Activated naive CD8-positive, alpha-beta T cell treated with anti-CD3 and anti-CD28 coated beads for 36 hours (primary cell): ENCODE results near the gene IFNLR1. TPM values are rescaled to one million over a fixed set of nuclear protein-coding genes. Genes with fewer than 3 reads are reported as not detected.

Experiments used
- DNase-seq: peaks from one replicate; pipeline ENCODE4 v3.0.0; 2021
- H3K27ac Mint-ChIP-seq: one replicate; pipeline ENCODE4 v1.8.0; 2022; ENCODE audit warnings: mild to moderate bottlenecking, moderate library complexity, mixed read lengths
- H3K27me3 Mint-ChIP-seq: one replicate; pipeline ENCODE4 v1.8.0; 2022; ENCODE audit warnings: mild to moderate bottlenecking, mixed read lengths
- H3K36me3 Mint-ChIP-seq: one replicate; pipeline ENCODE4 v1.8.0; 2021; ENCODE audit warnings: mild to moderate bottlenecking, mixed read lengths
- H3K4me1 Mint-ChIP-seq: one replicate; pipeline ENCODE4 v1.8.0; 2021; ENCODE audit warnings: mixed read lengths
- H3K4me3 Mint-ChIP-seq: one replicate; pipeline ENCODE4 v1.8.0; 2022; ENCODE audit warnings: mild to moderate bottlenecking, moderate library complexity, mixed read lengths
- H3K9me3 Mint-ChIP-seq: one replicate; pipeline ENCODE4 v1.8.0; 2022; ENCODE audit warnings: mixed read lengths
- total RNA-seq, 2 experiments: library from RNA; stranded (reverse); gene quantifications; one replicate each; pipeline ENCODE4 v1.2.3, GENCODE V29; 2021

IFNLR1 gene
- 1 to 10 TPM; 6.3 to 7.3 TPM for total RNA-seq

- H3K4me1 Mint-ChIP-seq: peaks cover 51% of the 10 kb centered on the region
- peak within 1 kb of the TSS; percentile 82 for H3K27ac Mint-ChIP-seq
- H3K4me3 Mint-ChIP-seq: peak within 1 kb of the TSS; percentile 85
- no peaks in the 10 kb centered on the region for H3K27me3 Mint-ChIP-seq
- peak; percentile 88 for DNase-seq
- H3K9me3 Mint-ChIP-seq: peaks cover 8% of the 10 kb centered on the region
- H3K36me3 Mint-ChIP-seq: peaks cover 8% of the 10 kb centered on the region
Measured at GRCh38 chr1:24186993-24187790, at the start of gene IFNLR1. Gene IFNLR1, minus strand, starts transcription at chr1:24187289. Its CDS starts 41 bp downstream, at chr1:24187248.

GRCh38 chr1:24235921-24236788 lies 49.1 kb upstream of the IFNLR1 start:
- peaks cover 2% of the 10 kb centered on the region for H3K9me3 Mint-ChIP-seq
- H3K36me3 Mint-ChIP-seq: no peaks in the 10 kb centered on the region
- peak; percentile 69 for DNase-seq
- peaks cover 14% of the 10 kb centered on the region for H3K4me1 Mint-ChIP-seq
- peak overlapping the region; percentile 23 for H3K27ac Mint-ChIP-seq
- H3K4me3 Mint-ChIP-seq: no peak overlapping the region
- H3K27me3 Mint-ChIP-seq: peaks cover 17% of the 10 kb centered on the region

GRCh38 chr1:24233684-24234600 lies 46.9 kb upstream of the IFNLR1 start:
- Mint-ChIP-seq H3K4me3 (no peak overlapping the region), H3K27me3 (peaks cover 17% of the 10 kb centered on the region), H3K27ac (no peak overlapping the region), H3K9me3 (peaks cover 2% of the 10 kb centered on the region), H3K36me3 (no peaks in the 10 kb centered on the region), H3K4me1 (peaks cover 14% of the 10 kb centered on the region)
- DNase-seq: no peak

DNA sequence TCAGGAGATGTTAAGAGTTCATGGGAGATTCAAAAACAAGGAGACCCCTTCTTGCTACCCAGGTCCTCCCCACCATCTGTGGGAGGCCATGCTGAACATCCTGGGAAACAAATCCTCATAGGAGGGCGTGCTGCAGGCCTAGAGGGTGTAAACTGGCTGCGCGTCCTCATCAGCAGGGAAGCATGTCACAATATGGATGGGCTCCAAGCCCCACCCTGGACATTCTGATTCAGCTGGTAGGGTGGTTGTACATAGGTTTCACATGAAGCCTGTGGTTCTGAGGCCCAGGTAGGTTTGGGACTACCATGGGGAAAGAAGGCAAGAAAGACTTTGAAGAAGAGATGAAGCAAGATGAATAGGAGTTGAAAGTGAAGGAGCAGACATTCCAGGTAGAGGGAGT lies 44.6 kb upstream of the IFNLR1 start:
- Mint-ChIP-seq H3K4me3 (no peak overlapping the region), H3K4me1 (peaks cover 11% of the 10 kb centered on the region), H3K9me3 (peaks cover 2% of the 10 kb centered on the region), H3K27me3 (peaks cover 13% of the 10 kb centered on the region), H3K27ac (no peak overlapping the region), H3K36me3 (no peaks in the 10 kb centered on the region)
- DNase-seq: no peak

- H3K27me3 Mint-ChIP-seq: peaks cover 4% of the 10 kb centered on the region
- H3K36me3 Mint-ChIP-seq: no peaks in the 10 kb centered on the region
- H3K4me3 Mint-ChIP-seq: no peak overlapping the region
- no peaks in the 10 kb centered on the region for H3K4me1 Mint-ChIP-seq
- no peak for DNase-seq
- H3K27ac Mint-ChIP-seq: no peak overlapping the region
- no peaks in the 10 kb centered on the region for H3K9me3 Mint-ChIP-seq
Measured at GRCh38 chr1:24228311-24228710, 41.2 kb upstream of the IFNLR1 start.

- no peak for DNase-seq
- Mint-ChIP-seq H3K27ac (no peak overlapping the region), H3K4me1 (no peaks in the 10 kb centered on the region), H3K36me3 (no peaks in the 10 kb centered on the region), H3K4me3 (no peak overlapping the region), H3K27me3 (peaks cover 12% of the 10 kb centered on the region), H3K9me3 (no peaks in the 10 kb centered on the region)
Measured at GRCh38 chr1:24226749-24227148, 39.7 kb upstream of the IFNLR1 start.

DNA sequence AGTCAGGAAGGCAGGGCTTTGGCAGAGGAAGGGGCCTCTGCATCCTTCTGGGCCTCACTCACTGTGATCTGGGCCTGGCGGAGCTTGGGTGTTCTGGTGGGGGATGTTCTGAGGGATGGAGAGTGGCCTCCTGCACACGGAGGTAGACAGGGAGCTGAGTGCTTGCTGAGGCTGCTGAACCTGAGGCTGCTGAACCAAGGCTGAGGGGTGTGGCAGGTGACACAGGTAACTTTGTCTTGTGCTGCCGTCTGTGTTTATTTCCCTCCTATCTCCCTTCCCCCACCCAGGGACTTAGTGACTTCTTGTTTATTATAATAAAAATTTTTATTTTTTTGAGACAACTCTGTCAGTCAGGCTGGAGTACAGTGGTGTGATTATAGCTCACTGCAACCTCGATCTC lies 37.7 kb upstream of the IFNLR1 start:
- no peaks in the 10 kb centered on the region for H3K36me3 Mint-ChIP-seq
- no peak for DNase-seq
- no peaks in the 10 kb centered on the region for H3K9me3 Mint-ChIP-seq
- no peak overlapping the region for H3K4me3 Mint-ChIP-seq
- H3K27me3 Mint-ChIP-seq: peaks cover 14% of the 10 kb centered on the region
- H3K27ac Mint-ChIP-seq: no peak overlapping the region
- no peaks in the 10 kb centered on the region for H3K4me1 Mint-ChIP-seq

DNA sequence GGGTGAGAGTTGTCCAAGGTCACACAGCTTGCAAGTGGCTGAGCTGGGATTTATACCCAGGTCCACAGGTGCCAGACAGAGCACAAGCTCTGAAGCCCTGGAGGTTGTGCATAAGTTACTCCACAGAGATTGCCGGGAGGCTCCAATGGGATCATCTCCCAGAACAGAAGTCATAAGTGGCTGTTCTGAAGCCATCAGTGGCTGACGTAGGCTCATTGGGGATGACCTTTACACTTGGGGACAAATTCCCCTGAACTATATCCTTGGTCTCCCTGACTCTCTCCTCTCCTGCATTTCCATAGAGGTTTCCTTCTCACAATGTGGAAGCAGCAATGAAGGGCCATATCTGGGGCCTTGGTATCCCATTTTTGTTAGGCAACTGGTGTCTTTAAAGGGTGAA lies 37.0 kb upstream of the IFNLR1 start:
- no peak overlapping the region for H3K27ac Mint-ChIP-seq
- H3K27me3 Mint-ChIP-seq: peaks cover 16% of the 10 kb centered on the region
- no peak overlapping the region for H3K4me3 Mint-ChIP-seq
- H3K4me1 Mint-ChIP-seq: no peaks in the 10 kb centered on the region
- DNase-seq: no peak
- no peaks in the 10 kb centered on the region for H3K36me3 Mint-ChIP-seq
- H3K9me3 Mint-ChIP-seq: no peaks in the 10 kb centered on the region

DNA sequence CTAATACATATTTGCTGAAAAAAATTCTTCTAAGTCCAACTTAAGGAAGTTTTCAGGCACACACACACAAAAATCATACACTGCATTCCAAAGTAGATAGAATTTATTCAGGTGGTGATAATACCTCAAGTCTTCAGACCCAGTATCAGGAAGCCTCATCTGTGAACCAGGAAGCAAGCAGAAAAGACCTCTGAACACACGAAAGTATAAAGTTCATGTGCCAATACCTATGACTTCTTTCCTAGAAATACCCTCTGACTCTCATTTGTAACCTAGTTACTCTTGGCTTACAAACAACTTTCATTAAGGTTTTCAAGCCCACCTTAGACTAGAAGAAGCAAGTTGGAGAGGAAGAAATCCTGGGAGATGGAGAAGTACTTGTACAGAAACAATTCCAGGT lies 35.7 kb upstream of the IFNLR1 start:
- H3K27me3 Mint-ChIP-seq: peaks cover 27% of the 10 kb centered on the region
- no peak overlapping the region for H3K27ac Mint-ChIP-seq
- DNase-seq: no peak
- no peaks in the 10 kb centered on the region for H3K9me3 Mint-ChIP-seq
- no peak overlapping the region for H3K4me3 Mint-ChIP-seq
- no peaks in the 10 kb centered on the region for H3K4me1 Mint-ChIP-seq
- no peaks in the 10 kb centered on the region for H3K36me3 Mint-ChIP-seq

GRCh38 chr1:24222008-24222605 lies 35.0 kb upstream of the IFNLR1 start:
- Mint-ChIP-seq H3K4me1 (no peaks in the 10 kb centered on the region), H3K27ac (no peak overlapping the region), H3K9me3 (no peaks in the 10 kb centered on the region), H3K36me3 (no peaks in the 10 kb centered on the region), H3K4me3 (no peak overlapping the region), H3K27me3 (peaks cover 33% of the 10 kb centered on the region)
- no peak for DNase-seq

DNA sequence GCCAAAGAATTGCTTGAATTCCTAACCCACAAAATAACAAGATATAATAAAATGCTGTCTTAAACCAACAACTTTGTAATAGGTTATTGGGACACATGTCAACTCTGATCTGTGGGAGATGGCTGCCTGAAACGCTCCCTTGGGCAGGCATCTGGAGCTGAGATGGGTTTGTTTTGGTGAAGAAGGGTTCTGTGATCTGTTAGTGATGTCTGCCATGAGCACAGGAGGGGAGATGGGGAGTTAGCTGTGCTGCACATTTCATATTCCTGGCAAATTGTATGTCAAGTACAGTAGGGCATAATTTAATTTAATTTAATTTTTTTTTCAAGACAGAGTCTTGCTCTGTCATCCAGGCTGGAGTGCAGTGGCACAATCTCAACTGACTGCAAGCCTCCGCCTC lies 34.2 kb upstream of the IFNLR1 start:
- peaks cover 41% of the 10 kb centered on the region for H3K27me3 Mint-ChIP-seq
- no peak for DNase-seq

DNA sequence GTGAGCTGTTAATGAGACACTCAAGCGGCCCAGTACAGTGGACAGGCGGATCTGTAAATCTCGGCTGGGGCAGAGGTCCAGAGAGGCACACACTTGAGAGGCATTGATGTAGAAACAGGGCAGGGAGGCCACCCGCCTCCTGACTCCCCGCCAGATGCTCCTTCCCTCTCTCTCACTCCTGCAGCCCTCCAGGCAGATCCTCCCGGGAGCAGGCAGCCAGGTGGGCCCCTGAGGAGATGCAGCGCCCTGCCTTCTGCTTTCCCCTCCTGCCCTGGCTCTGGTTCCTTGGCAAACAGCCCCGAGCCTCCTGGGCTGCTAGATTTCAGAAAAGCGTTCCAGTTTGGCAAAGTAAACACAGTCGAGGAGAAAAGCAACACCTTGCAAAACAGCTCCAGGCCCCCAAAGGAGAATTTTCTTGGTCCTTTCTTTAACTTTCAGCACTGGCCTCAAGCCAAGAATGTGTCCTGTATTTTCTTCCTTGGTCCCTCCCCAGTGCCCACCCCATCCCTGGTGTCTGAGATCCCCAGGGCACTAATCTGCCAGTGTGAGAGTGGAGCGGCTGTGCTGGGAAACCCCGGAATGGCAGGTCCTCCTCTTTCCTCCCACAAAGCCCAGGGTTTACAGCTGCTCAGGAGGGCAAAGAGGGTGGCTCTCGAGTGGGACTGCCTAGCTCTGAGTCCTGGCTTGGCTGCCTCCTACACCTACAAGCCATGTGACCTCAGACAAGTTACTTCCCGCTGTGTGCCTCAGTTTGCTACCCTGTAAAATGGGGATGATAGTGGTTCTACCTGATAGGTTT lies 29.4 kb upstream of the IFNLR1 start:
- Mint-ChIP-seq H3K27ac (no peak overlapping the region), H3K4me3 (no peak overlapping the region), H3K36me3 (no peaks in the 10 kb centered on the region), H3K9me3 (peaks cover 1% of the 10 kb centered on the region), H3K27me3 (peaks cover 53% of the 10 kb centered on the region), H3K4me1 (no peaks in the 10 kb centered on the region)
- no peak for DNase-seq

More for the DNA sequence above, 34.2 kb upstream of the IFNLR1 start:
- Mint-ChIP-seq H3K4me3 (no peak overlapping the region), H3K36me3 (no peaks in the 10 kb centered on the region), H3K4me1 (no peaks in the 10 kb centered on the region), H3K9me3 (no peaks in the 10 kb centered on the region), H3K27ac (no peak overlapping the region)

DNA sequence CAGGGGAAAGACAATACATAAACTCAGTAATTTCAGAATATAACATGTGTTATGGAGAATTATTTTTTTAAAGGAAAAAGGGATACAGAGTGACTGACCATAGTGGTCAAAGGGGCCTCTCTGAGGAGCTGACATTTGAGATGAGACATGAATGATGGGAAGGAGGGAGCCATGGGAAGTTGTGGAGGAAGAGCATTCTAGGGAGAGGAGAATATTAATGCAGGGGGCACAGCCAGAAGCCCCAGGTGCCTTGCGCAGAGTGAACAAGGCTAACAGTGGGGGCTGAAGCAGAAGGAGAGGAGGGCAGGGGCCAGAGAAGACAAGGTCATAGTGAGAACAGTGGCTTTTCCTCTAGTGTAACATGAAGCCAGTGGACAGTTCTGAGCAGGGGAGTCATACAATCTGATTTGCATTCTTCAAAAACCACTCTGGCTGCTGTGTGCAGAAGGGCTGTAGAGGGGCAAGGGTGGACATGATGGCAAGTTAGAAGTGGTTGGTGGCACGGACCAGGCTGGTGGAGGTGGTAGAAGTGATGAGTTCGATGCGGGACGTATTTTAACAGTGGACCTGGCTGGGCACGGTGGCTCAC lies 28.2 kb upstream of the IFNLR1 start:
- Mint-ChIP-seq H3K4me3 (no peak overlapping the region), H3K36me3 (no peaks in the 10 kb centered on the region), H3K4me1 (no peaks in the 10 kb centered on the region), H3K9me3 (peaks cover 1% of the 10 kb centered on the region), H3K27me3 (peaks cover 51% of the 10 kb centered on the region), H3K27ac (no peak overlapping the region)
- DNase-seq: no peak
